K562 (cell line): ENCODE results near the gene DLX3. TPM values are rescaled to one million over a fixed set of nuclear protein-coding genes. Genes with fewer than 3 reads are reported as not detected.

ENCODE experiments used
- FOXA1 ChIP-seq: fragments of 450-650 bp; IDR thresholded peaks from 2 replicates; pipeline ENCODE4 v1.6.1; 2016; ENCODE audit warnings: mild to moderate bottlenecking, borderline replicate concordance
- KDM5B ChIP-seq: fragments of 200-600 bp; sonication (generic); IDR thresholded peaks from 2 replicates; pipeline ENCODE4 v1.6.1; 2012; ENCODE audit warnings: low read depth, mild to moderate bottlenecking, moderate library complexity, low read length, control low read depth, inconsistent platforms; ENCODE audit not compliant: insufficient replicate concordance
- NFIC ChIP-seq: fragments of 450-650 bp; IDR thresholded peaks from 2 replicates; pipeline ENCODE4 v1.6.1; 2017; ENCODE audit warnings: mild to moderate bottlenecking, inconsistent platforms
- REST ChIP-seq, 2 experiments: fragments of 450-650 bp; formaldehyde crosslinking in 1 of 2; IDR thresholded peaks; 2 replicates each; pipeline versions ENCODE4 v1.4.0 to v1.6.1; 2014 to 2020; ENCODE audit warnings: mild to moderate bottlenecking in 2 of 2, borderline replicate concordance in 1 of 2, low read depth in 1 of 2
- polyA plus RNA-seq, 8 experiments: library from polyadenylated mRNA; depleted of rRNA in 4 of 8; stranded (reverse) in 5 of 8; unstranded in 3 of 8; fragments of >200 nt; fragmentation: Nextera tagmentation in 2 of 8; fragmentation: Illumina TruSeq in 1 of 8; extraction: Ambion mirVana in 2 of 8; extraction: Trizol in 1 of 8; gene quantifications; 2 replicates each; pipeline versions ENCODE4 v1.2.1 to v1.2.3, GENCODE V29; 2011 to 2014; ENCODE audit warnings: inconsistent platforms in 1 of 8, missing spikeins in 1 of 8
- total RNA-seq, 7 experiments: library from RNA; depleted of rRNA in 6 of 7; stranded (reverse); fragments of >200 nt in 6 of 7; fragmentation: Illumina TruSeq in 2 of 7; extraction: Trizol in 2 of 7; gene quantifications; 2 replicates each; pipeline versions ENCODE4 v1.2.1 to v1.2.3, GENCODE V29; 2011 to 2021; ENCODE audit warnings: low replicate concordance in 1 of 7

Gene DLX3
- total and polyA plus RNA-seq, 9 of the 15 experiments (the other 6 are each of a cell fraction or from before 2014, with no cell fraction given) = not detected

GRCh38 chr17:49996495-49997300 lies 1.7 kb upstream of the DLX3 start (continued):
- TF ChIP-seq KDM5B (no peak), REST (IDR thresholded peaks at IDR 0.05; ENCODE audit: borderline replicate concordance) (peak; percentile 94), REST (CRISPR knock-in tag; IDR thresholded peaks at IDR 0.05; ENCODE audit: low read depth) (no peak), FOXA1 (no peak), NFIC (peak; percentile 43; the same call in 1 of the 2 replicates)
